WI38 (cell line): ENCODE results near the gene BCL2L1.

ENCODE experiments used
- H3K4me3 ChIP-seq: 2 replicates; pipeline ENCODE4 v1.5.1; 2011; ENCODE audit warnings: low read depth, mild to moderate bottlenecking, control low read depth, low read length
- TF ChIP-seq, protein P1 (sequence below): IDR thresholded peaks from 2 replicates; pipeline ENCODE4 v1.5.1; 2012; ENCODE audit warnings: low read depth, mild to moderate bottlenecking, control low read depth, low read length

Gene BCL2L1

GRCh38 chr20:31679357-31680285, 43.0 kb downstream of the BCL2L1 start:
- TF ChIP-seq, protein P1, sequence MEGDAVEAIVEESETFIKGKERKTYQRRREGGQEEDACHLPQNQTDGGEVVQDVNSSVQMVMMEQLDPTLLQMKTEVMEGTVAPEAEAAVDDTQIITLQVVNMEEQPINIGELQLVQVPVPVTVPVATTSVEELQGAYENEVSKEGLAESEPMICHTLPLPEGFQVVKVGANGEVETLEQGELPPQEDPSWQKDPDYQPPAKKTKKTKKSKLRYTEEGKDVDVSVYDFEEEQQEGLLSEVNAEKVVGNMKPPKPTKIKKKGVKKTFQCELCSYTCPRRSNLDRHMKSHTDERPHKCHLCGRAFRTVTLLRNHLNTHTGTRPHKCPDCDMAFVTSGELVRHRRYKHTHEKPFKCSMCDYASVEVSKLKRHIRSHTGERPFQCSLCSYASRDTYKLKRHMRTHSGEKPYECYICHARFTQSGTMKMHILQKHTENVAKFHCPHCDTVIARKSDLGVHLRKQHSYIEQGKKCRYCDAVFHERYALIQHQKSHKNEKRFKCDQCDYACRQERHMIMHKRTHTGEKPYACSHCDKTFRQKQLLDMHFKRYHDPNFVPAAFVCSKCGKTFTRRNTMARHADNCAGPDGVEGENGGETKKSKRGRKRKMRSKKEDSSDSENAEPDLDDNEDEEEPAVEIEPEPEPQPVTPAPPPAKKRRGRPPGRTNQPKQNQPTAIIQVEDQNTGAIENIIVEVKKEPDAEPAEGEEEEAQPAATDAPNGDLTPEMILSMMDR, result no peak
- H3K4me3 ChIP-seq, result no peak overlapping the region

- no peak overlapping the region for H3K4me3 ChIP-seq
- TF ChIP-seq, protein P1, result no peak
Measured at GRCh38 chr20:31678389-31679356, 44.0 kb downstream of the BCL2L1 start.

DNA sequence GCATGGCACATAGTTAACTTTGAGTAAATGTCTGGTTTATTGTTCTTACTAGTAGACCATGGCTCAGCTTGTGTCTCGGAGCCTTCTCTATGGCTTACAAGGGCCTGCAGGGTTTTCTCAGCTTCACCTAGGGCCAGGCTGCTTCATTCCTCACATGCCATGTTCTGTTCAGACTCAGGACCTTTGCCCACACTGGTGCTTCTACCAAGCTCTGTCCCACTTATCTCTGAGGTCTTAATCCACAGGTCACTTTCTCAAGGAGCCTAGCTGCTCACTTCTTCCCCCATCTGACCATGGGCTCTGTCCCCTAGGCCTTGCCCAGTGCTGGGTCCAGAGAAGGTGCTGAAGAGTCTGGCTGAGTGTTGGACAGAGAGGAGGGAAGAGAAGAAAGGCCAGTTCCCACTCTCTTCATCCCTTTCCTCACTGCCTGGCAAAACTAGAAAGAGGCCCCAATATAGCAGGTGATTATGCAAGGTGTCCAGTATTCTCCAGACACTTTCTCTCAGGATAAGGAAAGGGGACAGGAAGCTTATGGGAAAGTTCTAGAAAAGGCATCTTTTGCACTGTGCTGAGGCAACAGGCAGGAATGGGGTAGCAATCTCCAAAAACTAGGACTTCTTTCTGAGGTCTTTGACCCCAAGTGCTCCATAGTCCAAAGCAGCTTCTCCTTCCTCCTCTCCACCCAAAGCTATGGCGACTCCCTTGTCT, 45.0 kb downstream of the BCL2L1 start:
- TF ChIP-seq, protein P1, result no peak

DNA sequence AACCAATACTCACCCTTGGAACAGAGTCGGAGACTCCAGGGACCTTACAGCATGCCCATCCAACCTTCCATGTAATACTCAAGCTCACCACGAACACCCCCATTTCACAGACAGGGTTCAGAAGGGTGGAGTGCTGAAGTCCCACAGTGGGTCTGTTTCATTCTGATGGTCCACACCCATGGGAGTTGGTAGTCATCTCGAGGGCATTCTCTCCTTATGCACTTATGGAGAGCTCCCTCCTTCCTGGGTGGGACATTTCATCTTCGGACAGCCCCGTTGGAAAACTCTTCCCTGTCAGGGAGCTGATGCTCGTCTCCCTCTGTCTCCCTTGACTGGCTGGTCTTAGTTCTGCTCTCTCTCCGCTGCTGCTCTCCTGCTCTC, 46.1 kb downstream of the BCL2L1 start:
- H3K4me3 ChIP-seq, result no peak overlapping the region
- TF ChIP-seq, protein P1, result no peak

More for the DNA sequence above, 45.0 kb downstream of the BCL2L1 start:
- H3K4me3 ChIP-seq, result no peak overlapping the region

- TF ChIP-seq, protein P1, result no peak
- H3K4me3 ChIP-seq, result no peak overlapping the region
Measured at GRCh38 chr20:31675828-31676608, 46.6 kb downstream of the BCL2L1 start.
